ENCODE data around the gene MIOS.

- TF ChIP-seq ZNF449 (tag by site-specific recombination; IDR thresholded peaks at IDR 0.05) (no peak), ZNF280D (tag by site-specific recombination; IDR thresholded peaks at IDR 0.05) (no peak), CTCF (tag by site-specific recombination; IDR thresholded peaks at IDR 0.05) (no peak), ATF2 (tag by site-specific recombination; IDR thresholded peaks at IDR 0.05; ENCODE audit: low read depth) (no peak), ZNF394 (tag by site-specific recombination; IDR thresholded peaks at IDR 0.05; ENCODE audit: borderline replicate concordance) (no peak), ZNF24 (tag by site-specific recombination; IDR thresholded peaks at IDR 0.05) (no peak), ZSCAN30 (tag by site-specific recombination; IDR thresholded peaks at IDR 0.05) (no peak), REPIN1 (tag by site-specific recombination; IDR thresholded peaks at IDR 0.05; ENCODE audit: low read depth) (no peak), ZBTB49 (tag by site-specific recombination; IDR thresholded peaks at IDR 0.05; ENCODE audit: low read depth) (no peak), ZNF426 (tag by site-specific recombination; IDR thresholded peaks at IDR 0.05) (no peak)
These were observed 73.2 kb downstream of the MIOS start for GRCh38 chr7:7639847-7640220.
